Measurements from ENCODE around the gene IGSF9.

The IGSF9 gene, protein sequence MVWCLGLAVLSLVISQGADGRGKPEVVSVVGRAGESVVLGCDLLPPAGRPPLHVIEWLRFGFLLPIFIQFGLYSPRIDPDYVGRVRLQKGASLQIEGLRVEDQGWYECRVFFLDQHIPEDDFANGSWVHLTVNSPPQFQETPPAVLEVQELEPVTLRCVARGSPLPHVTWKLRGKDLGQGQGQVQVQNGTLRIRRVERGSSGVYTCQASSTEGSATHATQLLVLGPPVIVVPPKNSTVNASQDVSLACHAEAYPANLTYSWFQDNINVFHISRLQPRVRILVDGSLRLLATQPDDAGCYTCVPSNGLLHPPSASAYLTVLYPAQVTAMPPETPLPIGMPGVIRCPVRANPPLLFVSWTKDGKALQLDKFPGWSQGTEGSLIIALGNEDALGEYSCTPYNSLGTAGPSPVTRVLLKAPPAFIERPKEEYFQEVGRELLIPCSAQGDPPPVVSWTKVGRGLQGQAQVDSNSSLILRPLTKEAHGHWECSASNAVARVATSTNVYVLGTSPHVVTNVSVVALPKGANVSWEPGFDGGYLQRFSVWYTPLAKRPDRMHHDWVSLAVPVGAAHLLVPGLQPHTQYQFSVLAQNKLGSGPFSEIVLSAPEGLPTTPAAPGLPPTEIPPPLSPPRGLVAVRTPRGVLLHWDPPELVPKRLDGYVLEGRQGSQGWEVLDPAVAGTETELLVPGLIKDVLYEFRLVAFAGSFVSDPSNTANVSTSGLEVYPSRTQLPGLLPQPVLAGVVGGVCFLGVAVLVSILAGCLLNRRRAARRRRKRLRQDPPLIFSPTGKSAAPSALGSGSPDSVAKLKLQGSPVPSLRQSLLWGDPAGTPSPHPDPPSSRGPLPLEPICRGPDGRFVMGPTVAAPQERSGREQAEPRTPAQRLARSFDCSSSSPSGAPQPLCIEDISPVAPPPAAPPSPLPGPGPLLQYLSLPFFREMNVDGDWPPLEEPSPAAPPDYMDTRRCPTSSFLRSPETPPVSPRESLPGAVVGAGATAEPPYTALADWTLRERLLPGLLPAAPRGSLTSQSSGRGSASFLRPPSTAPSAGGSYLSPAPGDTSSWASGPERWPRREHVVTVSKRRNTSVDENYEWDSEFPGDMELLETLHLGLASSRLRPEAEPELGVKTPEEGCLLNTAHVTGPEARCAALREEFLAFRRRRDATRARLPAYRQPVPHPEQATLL

DNA sequence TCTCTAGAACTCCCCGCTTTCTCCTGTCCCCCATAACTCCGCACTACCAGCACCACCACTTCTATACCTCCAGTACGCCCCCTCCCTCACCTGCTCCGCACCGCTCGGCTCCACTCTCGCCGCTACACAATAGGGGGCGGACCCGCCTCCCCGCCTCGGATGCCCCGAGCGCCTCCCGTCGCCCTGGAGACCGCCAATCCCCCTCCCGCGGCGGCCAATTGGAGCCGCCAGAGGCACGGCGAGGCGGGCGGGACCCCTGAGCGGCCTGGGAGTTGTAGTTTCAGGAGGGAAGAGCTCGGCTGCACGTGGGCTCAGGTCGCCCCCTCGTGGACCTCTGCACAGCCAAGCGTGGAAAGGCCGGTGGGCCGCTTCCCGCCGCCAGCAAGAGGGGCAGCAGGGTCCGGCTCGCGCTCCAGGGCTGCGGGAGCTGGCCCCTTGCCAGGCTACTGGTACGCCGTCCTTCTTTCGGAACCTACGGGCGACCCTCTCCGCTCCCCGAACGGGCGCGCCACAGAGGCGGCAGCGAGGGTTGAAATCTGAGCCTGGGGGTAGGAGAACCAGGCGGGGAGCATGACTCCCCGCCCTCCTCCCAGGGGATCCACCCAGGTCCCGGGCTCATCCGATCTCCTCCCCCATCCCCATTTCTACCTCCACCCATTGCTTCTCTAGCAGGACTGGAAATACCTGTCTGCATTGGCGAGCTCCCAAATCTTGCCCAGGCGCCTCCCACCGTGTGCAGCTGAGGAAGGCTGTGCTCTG, at the start of gene IGSF9:
Gene IGSF9, minus strand, starts transcription at position 131 of the 759 bp plus-strand sequence. CDS start 2,159 bp downstream, outside the sequence.
- peak; percentile 70 for DNase-seq

DNA sequence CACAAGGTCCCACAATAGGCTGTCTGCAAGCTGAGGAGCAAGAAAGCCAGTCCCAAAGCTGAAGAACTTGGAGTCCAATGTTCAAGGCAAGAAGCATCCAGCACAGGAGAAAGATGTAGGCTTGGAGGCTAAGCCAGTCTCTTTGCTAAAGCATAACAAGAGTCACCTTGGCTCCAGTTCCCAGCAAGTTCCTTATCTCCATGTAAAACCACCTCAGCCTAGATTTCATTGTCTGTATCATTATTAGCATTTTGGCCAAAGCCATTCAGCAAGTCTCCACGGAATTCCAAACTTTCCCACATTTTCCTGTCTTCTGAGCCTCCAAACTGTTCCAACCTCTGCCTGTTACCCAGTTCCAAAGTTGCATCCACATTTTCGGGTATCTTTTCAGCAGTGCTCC, 49.5 kb upstream of the IGSF9 start:
- no peak for DNase-seq

DNA sequence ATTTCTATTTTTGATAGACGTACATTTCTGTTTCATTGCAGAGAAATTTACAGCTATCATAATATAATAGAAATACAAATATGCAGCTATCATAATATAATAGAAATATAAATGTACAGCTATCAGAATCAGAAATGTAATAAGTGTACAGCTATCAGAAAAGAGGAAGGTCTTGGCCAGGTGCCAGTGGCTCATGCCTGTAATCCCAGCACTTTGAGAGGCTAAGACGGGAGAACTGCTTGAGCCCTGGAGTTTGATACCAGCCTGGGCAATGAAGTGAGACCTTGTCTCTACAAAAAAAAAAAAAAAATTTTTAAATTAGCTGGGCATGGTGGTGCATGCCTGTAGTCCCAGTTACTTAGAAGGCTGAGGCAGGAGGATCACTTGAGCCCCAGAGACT, 48.5 kb upstream of the IGSF9 start:
- DNase-seq = no peak

DNA sequence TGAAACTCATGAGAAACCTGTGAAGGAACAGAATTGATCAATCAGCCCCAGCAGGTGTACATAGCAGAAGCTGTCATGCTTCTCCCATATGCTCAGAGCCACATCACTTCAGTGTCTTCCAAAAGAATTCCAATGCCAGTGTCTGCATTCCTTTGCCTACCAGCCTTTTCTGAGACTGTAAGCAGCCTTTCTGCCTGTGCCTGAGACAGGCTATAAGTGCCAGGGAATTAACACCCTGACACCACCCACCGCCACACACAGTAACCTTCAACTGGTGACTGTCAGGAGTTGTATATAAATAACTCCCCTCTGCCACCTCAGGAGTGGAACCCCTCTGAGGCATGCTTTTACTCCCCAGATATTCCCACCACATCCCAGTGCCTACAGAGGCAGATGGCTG, 46.7 kb upstream of the IGSF9 start:
- no peak for DNase-seq

DNA sequence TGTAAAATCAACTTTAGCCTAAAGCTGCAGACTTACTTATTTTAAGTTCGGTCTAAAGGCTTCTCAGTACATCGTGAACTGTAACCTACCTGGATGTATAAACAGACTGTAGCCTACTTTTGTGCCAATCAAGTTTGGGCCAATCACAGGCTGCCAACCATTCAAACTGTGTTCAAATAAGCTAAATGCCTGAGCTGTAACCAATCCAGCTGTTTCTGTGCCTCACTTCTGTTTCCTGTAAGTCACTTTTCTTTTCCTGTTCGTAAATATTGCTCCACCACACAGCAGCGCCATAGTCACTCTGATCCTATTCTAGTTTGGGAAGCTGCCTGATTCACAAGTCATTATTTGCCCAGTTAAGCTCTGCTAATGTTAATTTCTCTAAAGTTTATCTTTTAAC, 46.1 kb upstream of the IGSF9 start:
- no peak for DNase-seq

DNA sequence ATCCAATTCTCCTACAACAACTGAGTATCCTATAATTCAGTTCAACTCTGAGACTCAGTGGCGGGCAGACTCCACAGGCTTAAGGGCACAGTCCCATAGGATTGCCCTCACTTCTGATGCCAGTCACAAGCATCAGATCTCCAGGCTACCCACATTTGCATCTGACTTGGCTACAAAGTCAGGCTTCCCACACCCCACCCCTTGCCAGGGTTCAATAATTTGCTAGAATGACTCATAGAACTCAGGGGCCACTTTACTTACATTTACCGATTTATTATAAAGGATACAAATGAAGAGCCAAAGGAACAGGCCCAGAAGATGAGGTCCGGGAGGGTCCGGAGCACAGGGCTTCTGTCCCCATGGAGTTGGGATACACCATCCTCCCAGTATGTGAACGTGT, 44.6 kb upstream of the IGSF9 start:
- DNase-seq = no peak

DNA sequence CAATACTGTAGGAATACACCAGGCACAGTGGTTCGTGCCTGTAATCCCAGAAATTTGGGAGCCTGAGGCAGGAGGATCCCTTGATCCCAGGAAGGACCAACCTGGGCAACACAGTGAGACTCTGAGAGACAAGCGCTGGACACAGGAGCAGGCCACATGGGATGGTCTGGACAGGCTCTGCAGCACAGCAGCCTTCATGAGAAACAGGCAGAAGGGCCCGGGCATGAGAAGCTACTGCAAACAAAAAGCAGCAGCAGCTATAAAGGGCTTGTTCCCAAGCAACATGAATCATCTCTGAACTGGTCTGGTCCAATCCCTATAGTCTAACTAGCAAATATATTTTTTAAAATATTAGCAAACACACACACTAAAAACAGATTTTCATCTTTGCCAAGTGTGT, 44.2 kb upstream of the IGSF9 start:
- no peak for DNase-seq

DNA sequence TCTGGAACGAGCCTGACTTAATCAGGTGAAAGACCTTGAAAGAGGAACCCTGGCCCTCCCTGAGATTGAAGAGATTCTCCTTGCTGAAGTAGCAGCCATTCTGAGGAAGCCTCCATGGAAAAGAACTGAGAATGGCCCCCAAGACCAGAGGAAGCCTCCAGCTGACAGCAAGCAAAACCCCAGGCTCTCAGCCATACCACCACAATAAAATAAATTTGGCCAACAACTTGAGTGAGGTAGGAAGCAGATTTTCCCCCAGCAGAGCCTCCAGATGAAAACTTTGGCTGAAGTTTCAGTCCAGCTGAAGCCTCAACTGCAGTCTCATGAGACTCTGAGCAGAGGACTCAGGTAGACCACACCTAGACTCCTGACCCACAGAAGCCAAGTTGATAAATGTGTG, 42.6 kb upstream of the IGSF9 start:
- DNase-seq = no peak

DNA sequence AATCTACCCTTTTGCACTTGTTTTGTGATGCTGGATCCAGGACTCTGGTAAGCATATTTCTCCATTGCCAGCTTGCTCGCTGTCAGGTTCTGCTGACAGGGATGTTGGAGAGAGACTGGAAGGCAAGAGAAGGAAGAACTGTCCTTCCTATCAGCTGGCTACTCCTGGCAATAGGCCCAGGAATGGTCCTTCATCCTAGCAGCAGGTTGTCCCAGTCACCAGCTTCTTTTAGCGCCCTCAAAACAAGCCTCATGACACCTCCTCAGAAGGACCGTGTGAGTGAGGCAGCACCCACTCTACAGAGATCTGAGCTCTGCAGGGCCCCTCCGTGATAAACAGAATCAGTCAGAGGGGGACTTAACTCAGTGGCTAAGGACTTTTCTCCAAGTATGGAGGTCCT, 41.8 kb upstream of the IGSF9 start:
- no peak for DNase-seq

DNA sequence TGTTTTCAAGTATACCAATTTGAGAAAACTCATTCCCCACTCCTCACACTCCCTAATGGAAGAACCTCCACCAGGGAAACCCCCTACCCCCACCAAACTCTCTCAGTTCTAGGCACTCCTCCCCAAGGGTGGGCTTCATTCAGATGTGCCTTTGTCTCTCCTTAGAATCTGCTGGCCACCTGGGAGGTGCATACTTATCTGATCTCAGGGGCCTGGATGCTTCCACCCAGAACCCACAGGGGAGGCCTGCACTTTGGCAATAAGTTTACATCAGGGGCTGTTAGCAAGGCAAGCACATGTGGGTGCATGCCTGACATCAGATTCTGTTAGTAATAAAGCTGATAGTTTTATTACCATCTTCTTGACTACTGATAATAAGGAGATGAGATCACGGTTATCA, 41.1 kb upstream of the IGSF9 start:
- no peak for DNase-seq

DNA sequence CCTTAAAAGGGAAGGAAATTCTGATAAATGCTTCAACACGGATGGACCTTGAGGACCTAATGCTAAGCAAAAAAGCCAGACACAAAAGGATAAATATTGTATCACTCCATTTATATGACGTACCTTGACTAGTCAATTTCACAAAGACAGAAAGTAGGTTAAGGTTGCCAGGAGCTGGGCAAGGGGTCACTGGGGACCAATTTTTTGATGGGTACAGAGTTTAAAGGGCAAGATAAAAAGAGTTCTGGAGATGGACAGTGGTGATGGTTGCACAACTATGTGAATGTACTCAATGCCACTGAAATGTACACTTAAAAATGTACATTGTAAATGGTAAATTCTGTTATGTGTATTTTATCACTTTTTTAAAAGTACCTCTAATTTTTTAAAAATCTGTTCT, 40.7 kb upstream of the IGSF9 start:
- DNase-seq = no peak

DNA sequence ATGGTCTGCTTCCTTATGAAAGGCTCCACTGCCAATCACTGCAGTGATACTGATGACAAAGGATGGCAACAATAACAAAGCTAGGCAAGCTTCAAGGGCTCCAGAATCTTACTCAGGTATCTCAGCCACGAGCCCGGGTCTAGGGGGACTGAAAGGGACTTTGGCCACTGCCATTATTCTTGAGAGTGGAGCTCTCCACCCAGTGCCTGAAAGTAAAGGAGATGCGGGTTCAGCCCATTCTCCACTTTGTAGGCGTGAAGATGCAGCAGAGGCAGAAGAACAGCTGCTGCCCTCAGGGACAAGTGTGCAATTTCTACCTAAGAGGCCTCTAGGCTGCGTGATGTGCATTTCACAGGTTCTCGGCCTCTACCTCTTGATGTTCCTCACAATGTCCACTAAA, 40.1 kb upstream of the IGSF9 start:
- DNase-seq = no peak

DNA sequence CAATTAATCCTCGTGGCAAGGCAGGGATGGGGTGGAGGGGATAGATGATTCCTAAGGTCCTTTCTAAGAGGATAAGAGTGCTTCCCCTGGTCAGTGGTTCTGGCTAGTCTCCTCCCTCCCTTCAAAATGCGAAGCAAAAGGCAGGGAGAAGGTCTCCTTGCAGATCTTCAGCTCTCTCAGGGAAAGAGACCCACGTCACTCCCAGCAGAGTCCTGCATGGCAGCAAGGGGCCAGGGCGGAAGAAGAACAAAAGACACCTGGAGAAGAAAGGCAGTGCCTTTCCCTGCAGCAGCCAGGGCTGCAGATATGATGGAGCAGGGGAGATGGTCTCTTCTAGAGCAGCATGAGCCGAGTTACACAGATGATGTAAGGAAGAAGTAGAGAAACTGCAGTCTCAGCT, 38.3 kb upstream of the IGSF9 start:
- no peak for DNase-seq

DNA sequence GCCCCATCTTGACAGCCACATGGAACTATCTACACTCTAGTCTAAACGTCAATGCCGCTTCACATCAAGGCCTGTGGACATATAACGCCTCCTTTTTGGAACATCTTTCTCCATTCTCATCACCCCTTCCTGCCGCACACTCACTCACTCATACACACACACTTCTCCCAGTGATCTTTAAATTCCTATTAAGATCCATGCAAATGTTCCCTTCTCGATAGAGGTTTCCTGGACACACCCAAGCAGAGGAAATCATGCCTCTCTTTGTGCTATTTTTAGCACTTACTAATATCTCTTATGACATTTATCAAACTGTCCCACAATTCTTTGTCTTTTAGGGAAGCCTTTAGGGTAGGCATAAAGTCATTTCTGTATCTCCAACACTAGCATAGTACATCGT, 36.9 kb upstream of the IGSF9 start:
- DNase-seq = no peak

DNA sequence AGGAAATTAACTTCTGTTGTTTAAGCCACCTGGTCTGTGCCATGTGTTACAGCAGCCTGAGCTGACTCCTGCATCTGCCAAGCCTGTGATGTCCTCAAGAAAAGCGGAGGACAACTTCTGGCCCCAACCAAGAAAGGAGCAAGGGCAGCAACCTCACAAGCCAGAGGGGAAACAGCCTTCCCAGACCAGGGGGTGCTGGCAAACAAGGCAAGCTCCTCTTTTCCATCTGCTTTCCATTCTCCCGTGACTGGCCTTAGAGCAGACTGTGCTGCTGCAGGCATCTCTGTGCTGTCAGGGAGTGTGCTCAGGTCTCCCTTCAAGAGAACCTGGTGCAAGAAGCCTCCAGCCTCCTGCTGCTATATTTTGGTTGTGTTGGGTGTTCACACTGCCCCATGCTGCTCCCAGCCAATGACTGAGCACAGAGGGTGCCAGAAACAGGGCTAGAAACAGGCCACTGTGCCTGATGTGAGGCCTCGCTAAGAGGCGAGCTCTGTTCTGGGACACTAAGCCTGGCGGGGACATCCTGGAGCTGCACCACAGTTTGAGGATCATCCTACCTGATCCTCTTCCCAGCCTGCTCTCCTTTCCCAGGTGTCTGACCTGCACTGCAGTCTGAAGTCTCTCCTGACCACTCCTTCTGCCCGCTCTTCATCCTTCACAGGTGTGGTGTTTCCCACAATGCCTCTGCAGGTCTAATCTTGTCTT, 36.1 kb upstream of the IGSF9 start:
- DNase-seq = no peak

DNA sequence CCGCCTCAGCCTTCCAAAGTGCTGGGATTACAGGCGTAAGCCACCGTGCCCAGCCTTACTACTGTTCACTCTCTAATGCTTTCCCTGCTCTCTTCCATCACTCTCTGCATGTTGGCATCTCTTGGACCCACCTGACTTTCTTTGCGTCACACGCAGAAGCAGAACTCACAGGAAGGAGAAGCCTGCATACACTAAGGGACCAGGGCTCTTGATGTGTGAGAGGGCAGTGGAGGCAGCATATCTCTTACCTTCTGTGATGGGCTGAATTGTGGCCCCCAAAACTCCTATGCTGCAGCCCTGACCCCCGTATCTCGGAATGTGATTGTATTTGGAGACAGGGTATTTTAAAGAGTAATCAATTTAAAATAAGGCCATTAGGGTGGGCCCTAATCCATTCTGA, 35.4 kb upstream of the IGSF9 start:
- no peak for DNase-seq

DNA sequence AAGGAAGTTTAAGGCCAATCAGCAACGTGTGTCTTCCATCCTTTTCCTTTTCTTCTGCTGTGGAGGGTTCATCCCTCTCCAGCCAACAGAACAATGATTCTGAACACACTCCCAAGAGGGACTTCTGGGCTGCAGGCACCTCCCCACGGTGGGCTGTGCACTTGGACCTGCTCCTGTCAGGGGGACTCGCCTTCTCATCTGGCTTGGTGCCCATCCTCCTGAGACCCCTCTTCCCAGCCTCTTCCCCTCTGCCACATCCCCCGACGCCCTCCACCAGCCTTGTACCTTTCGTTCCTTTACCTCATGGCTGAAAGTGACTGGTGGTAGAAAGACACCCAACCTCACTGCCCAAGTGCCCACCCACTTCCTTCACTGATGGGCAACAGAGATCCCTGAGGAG, 34.7 kb upstream of the IGSF9 start:
- DNase-seq = no peak

DNA sequence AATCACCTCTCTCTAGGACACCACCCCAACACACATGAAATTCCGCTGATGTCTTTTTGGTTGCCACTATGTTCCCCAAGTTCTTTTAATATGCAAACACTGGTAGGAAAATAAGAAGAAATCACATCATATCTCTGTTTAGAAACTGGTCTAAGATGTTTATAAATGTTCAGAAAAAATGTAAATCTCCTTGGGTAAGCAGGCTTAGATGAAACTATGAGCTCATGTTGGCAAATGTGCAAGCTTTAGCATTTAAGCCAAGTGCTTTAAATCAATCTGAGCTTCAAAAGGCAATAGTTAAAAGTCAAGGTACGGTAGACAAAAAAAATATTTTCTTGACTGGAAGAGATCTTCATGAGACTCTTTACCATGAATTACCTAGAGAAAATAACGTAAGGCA, 33.8 kb upstream of the IGSF9 start:
- DNase-seq = no peak

DNA sequence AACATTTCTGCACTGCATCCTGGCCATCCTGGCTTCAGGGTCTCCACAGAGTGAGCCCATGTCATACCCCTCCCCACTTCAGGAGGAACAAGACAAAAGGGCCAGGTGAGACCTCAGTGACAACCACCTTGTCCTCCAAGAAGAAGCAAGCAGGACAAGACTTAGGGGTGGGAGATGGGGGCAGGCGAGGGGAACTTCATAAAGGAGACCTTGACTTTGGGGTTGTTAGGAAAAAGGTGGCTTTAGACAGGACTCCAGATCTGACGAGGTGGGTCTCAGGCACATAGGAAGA, 32.6 kb upstream of the IGSF9 start:
- DNase-seq = no peak

DNA sequence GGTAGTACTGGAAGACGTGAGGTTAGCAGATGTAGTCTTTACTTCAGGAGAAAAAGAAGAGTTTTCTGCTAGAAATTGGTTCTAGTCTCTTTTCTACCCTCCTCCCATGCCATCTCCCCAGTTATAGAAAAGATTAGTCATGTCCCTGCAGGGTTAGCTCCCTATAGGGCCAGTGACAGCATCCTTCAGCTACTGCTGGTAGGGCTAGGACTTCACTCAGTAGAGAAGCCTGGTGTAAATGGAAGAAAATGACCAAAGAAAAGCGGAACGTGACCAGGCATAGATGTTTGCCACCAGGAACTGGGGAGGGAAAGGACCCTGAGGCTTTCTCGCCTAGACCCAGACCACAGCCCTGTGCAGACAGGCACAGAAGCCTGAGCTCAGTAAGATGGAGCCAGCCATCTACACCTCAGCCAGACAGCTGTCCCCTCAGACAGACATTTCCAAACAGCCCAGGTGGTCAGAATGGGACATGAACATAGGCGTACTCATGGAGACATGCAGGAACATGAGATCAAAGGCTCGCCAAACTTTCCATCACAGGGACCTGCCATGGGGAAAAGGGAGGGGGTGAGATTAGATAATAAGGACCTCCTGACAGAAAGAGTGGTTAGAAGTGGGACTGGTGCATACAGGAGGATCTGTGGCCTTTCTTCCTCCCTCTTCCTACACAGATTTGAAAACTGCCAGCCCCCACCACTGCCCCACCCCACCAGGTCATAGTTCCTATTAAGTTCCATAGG, 32.1 kb upstream of the IGSF9 start:
- no peak for DNase-seq

DNA sequence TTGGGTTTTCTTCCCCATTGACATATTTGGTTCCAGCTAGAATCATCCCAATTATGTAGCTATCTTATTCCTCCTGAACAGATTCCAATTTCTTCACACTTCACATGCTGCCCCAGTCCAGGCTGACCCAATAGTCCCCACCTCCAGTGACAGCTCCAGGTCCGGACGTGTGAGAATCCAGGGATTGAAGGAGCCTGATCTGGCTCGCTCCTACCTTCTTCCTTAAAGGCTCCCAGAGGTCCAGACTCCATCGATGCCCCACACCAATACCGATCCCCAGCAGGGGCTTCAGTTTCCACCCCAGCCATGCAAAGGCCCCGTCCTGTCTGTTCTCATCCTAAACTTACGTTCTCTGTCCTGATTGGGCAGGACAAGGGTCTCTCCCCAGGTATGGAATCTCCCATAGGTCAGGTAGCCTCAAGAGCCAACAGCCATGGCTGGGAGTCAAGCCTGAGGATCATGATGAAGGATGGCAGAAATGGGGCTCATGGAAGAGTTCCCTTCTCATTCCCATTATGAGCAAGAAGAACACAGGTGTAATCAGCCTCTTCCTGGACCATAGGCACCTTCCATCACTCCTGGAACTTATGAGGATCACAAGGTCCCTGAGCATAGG, 29.0 kb upstream of the IGSF9 start:
- DNase-seq = no peak

Measured in activated naive CD4-positive, alpha-beta T cell treated with Interleukin-2 at 50 U/mL for 16 hours (primary cell).